Activated T-cell treated with anti-CD3 and anti-CD28 coated beads, Interleukin-2, amount 50 U/mL, for 48 hours (primary cell): ENCODE results near the gene MLXIPL.
"Not testable (repeated sequence)": the region's sequence is repeated elsewhere in the genome, so short reads cannot be mapped to it uniquely, and the experiment has no call there.

ENCODE experiments used
- DNase-seq, 2 experiments: peaks; one replicate each; pipeline ENCODE4 v3.0.0-alpha.2; 2020

MLXIPL gene

DNA sequence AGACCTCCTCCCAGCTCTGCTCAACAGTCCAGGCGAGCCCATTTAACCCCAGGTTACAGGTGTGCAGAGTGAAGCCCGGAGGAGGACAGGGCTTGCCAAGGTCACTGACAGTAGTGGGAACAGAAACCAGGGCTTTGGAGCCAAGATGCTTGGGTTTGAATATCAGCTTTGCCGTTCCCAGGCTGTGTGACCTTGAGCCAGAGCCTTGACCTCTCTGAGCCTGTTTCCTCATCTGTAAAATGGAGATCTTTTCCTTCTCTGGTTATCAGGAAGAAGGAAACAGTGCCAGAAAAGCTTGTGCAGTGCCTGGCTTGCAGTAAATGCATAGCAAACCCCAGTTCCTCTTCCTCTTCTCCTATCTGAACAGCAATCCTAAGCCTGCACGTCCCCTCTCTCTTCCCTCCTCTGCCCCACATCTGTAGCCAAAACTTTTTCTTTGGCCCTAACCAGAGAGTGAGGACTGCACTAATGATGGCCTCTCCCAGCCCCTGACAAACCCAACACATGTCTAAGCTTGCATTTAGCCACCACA, 21.4 kb upstream of the MLXIPL start:
- DNase-seq, result no peak

DNA sequence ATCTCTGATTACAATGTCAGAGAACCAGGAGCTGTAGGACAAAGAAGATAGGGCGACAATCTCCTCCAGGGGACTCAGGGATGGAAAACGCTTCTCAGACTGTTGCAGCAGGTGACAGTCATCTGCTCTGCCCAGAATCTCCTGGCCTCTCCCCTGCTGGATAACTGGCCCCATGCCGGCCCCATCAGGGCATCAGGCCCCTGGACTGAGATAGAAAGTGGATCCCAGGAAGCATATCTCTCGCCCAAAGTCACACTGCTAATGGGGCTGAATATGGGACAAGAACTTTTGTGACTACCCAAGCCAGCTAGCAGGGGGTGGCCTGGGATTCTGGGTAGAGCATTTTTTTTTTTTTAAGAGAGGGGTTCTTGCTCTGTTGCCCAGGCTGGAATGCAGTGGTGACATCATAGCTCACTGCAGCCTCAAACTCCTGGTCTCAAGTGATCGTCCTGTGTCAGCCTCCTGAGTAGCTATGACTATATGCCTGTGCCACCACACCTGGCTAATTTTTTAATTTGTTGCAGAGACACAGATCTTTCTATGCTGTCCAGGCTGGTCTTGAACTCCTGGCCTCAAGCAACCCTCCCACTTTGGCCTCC, 20.5 kb upstream of the MLXIPL start:
- no peak for DNase-seq

DNA sequence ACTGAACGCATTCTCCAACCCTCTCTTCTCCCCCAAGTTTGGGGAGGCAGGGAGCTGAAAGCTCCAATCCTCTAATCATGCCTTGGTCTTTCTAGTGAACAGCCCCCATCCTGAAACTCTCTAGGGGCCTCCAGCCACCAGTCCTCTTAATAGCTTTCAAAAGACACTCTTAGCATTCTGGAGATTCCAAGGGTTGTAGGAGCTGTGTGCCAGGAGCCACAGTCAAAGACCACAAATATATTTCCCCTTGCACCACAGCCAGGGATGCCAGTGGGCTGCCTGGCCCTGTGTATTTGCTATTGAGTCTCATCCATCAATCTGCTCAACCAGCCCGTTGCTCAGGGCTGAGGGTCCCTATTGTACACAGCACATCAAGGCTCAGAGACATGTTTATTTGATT, 18.5 kb upstream of the MLXIPL start:
- DNase-seq, result no peak

DNA sequence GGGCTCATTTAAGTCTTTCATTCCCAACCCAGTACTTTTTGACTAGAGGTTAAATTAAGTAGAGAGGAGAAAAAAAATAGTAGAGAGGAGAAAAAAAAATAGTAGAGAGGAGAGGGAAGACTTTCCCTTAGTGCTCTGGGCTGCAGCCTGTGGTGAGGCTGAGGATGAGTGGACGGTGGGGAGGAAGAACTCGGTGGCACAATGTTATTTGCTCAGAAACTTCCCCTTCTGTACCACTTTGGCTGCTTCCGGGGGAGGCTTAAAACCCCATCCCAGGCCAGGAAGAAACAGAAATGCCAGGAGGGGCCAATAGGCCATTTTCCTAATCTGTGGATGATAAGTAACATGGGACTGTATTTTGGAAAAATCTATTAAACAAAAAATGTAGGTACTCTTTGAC, 14.6 kb upstream of the MLXIPL start:
- no peak for DNase-seq

DNA sequence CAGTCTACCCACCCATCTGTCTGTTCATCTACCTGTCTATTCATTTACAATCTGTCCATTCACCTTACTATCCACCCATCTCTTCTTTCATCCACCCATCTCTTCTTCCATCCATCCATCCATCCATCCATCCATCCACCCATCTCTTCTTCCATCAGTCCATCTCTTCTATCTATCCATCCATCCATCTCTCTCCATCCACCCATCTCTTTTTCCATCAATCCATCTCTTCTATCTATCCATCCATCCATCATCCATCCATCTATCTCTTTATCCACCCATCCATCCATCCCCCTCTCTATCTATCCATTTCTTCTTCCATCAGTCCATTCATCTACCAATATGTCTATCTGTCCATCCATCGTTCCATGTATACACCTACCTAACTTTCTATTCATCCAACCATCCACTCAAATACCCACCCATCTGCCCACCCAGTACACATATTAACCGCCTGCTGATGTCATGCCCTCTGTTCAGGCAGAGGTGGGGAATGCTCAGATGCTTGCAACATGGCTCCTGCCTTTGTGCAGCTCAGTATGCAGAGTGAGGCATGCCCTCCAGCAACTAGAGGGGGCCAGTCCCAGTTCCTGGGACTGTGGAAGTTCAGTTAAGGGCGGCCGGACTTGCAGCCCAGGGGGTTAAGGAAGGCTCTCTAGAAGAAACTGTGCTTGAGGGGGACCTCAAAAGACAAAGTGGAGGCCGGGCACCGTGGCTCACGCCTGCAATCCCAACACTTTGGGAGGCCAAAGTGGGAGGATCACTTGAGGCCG, 11.3 kb upstream of the MLXIPL start:
- no peak for DNase-seq

DNA sequence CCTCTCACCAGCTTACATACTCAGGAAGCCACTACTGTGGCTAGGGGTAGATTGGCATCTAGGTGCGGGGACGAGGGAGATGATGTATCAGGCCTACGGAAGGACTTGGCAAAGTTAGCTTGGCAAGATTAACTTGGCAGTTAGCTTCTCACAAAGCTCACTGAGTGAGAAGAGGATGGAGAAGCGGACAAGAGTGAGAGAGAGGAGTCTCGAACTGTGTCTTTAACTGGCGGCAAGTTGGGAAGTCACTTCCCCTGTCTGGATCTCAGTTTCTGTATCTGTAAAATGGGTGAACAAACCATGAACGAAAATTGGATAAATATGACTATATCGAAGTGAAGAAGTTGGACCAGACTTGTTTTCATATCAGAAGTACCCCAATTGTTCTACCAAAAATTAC, 9.5 kb upstream of the MLXIPL start:
- no peak for DNase-seq

DNA sequence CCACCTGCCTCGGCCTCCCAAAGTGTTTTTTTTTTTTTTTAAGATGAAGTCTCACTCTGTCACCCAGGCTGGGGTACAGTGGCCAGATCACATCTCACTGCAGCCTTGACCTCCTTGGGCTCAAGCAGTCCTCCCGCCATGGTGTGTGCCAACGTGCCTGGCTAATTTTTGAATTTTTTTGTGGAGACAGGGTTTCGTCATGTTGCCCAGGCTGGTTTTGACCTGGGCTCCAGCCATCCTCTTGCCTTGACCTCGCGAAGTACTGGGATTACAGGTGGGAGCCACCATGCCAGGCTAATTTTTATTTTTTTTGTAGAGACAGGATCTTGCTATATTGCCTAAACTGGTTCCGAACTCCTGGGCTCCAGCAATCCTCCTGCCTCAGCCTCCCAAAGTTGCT, 9.0 kb upstream of the MLXIPL start:
- no peak for DNase-seq

DNA sequence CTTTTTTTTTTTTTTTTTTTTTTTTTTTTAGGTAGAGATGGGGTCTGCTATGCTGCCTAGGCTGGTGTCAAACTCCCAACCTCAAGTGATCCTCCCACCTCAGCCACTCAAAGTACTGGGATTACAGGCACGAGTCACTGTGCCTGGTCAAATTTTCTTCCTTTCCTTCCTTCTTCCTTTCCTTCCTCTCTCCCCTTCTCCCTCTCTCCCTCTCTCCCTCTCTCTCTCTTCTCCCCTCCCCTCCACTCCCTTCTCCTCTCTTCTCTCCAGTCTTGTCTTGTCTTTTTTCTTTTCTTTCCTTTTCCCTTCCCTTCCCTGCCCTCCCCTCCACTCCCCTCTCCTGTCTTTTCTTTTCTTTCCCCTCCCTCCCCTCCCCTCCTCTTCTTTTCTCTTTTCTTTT, 7.2 kb upstream of the MLXIPL start:
- DNase-seq, result no peak

DNA sequence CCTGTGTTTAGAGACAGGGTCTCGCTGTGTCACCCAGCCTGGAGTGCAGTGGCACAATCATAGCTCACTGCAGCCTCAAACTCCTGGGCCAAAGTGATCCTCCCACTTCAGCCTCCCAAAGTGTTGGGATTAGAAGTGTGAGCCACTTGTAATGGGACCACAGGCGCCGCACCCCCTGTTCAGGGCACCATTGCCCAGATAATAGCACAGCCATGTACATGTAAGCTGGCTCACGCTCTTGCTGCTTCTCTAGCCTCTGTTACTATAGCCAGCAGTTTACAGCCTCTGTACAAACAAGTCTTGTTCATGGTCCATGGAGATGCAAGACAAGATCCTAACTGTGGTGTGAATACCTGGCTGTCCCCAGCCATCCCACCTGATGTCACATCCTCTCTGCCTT, 4.2 kb upstream of the MLXIPL start:
- no peak for DNase-seq

DNA sequence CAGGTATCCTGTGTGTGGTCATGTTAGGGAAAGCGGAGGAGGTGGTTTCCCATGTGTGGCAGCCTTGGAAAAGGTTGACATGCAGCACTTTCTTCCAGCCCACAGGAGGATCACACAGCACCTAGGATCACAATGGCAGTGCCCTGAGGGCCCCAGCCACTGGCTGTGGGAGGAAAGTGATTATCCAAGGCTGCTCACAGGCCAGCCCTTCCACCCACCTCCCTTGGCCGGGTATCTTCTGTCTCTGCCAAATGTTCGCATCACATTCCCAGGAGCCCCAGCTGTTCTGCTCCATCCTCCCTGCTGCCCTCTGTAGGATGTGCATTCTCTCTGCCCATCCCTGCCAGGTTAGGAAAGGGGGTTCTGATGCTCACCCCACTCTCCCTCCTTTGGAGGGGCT, 2.5 kb upstream of the MLXIPL start:
- no peak for DNase-seq

DNA sequence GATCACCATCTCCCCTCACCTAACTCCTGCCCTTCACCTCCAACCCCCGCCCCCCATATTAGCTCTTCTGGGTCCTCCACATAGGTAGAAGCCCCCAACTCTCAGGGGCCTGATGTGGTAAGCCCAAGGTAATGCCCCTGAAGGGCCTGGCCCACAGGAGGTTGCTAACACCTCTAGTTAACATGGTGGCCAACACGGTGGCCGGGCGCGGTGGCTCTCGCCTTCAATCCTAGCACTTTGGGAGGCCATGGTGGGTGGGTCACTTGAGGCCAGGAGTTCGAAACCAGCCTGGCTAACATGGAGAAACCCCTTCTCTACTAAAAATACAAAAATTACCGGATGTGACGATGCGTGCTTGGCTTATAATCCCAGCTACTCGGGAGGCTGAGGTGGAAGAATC, 954 bp upstream of the MLXIPL start:
- DNase-seq, result no peak

DNA sequence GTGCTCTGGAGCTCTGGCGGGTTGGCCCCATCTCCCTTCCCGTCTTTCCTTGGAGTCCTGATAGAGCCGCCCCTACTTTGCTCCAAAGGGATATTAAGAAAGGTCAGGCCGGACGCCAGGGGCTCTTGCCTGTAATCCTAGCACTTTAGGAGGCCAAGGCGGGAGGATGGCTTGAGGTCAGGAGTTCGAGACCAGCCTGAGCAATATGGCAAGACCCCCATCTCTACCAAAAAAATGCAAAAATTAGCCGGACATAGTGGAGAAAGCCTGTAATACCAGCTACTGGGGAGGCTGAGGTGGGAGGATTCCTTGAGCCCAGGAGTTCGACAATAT, 313 bp upstream of the MLXIPL start:
- DNase-seq, result no peak

DNA sequence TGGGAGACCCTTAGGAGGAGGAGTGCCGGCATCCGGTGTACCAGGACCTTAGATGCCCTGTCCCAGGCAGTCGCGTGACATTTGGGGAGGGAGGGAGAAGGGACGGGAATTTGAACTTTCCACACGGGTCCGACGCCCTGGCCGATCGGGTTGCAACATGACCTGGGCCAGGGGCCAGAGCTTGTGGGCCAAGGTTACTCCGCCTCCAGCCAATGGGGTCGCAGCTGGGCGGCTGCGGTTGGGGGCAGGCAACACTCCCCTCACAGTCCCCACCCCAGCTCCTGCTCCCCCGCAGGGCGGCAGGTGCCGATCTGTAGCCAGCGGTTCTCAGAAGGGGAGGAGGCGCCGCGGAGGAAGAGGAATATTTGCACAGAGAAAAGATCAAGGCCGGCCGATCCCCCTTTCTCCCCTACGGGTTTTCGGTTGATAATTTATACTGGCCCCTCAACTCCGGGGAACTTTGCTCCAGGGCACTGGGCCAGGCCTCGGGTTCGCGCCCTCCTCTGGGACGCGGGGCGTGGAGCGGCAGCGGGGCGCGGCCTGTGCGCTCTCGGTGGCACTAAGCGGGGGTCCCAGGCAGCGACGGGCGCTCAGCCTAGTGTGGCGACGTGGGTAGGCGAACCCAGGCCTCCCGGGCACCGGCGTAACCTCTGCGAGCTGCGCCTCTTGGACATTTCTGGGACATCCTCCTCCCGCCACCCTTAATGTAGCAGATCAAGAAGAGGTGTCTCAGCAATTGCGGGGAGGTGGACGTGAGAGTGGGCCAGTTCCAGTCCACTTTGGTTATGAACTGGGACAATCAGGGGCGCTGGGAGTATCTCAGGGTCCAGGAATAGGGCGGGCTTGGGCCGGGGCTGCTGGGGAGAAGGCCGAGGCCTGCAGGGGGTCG, 1.2 kb downstream of the MLXIPL start:
- DNase-seq, result no peak

DNA sequence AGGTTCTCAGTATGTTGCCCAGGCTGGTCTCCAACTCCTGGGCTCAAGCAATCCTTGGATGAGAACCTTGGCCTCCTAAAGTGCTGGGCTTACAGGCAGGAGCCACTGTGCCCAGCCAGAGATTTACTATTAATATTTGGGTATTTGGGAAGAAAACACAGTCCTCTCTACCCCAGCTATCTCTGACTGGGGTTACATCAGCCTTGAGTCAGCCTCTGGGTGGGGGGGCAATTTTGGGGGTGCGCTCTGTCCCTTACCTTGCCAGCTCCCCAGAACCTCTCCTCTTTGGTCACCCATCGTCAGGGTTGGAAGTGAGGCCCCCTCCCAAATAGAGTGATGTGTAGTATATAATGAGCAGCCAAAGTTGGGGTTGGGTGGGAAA, 1.8 kb downstream of the MLXIPL start:
- DNase-seq, result no peak

DNA sequence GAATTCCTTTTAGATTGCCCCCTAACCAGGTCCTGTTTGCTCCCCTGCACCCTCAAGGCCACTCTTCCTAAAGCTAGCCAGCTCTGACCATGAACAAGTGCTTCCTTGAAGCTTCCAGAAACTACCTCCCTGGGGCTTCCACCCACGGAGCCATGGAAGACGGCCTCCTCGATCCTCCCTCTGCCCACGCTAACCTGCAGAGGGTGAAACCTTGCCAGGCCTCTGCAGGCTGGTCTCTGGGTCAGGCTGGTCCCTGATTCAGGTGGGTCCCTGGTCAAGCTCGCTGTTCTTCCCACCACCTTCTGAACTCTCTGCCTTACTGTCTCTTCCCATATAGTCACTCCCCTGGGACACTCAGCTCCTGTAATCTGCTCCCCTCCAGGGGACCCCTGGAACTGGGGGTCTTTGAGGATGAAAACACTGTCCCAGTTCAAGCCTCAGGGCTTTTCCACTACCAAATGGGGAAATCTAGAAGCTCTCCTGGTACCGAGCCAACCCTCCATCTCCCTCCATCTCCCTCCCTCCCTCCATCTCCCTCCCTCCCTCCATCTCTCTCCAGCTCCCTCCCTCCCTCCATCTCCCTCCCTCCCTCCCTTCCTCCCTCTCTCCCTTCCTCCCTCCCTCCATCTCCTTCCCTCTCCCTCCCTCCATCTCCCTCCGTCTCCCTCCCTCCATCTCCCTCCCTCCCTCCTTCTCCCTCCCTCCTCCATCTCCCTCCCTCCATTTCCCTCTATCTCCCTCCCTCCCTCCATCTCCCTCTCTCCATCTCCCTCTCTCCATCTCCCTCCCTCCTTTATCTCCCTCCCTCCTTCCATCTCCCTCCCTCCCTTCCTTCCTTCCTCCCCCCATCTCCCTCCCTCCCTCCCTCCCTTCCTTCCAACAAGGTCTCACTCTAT, 2.9 kb downstream of the MLXIPL start:
- no peak for DNase-seq

DNA sequence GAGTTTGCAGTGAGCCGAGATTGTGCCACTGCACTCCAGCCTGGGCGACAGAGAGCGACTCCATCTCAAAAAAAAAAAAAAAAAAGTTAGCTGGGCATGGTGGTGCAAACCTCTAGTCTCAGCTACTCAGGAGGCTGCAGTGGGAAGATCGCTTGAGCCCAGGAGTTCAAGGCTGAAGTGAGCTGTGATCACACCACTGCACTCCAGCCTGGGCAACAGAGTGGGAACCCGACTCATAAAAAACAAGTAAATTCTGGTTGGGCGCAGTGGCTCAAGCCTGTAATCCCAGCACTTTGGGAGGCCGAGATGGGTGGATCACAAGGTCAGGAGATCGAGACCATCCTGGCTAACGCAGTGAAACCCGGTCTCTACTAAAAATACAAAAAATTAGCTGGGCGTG, 4.9 kb downstream of the MLXIPL start:
- DNase-seq, result not testable (repeated sequence)

DNA sequence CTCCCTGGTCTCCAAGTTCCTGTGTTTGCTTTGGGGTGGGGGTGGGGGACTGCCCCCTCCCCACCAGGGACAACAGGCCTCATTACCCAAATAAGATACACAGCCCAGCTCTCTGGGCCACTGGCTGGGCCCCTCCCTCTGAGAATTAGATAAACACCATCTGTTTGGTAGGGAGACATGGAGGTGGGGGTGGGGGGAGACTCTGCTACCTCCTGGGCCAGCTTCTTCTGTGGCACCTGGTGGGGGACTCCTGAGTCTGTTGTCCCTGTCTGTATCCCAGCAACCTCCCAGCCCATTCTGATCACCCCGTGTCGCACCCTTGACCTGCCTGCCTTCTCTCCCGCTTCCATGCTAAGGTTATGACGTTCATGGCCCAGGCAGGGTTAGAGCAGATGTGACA, 5.8 kb downstream of the MLXIPL start:
- no peak for DNase-seq

DNA sequence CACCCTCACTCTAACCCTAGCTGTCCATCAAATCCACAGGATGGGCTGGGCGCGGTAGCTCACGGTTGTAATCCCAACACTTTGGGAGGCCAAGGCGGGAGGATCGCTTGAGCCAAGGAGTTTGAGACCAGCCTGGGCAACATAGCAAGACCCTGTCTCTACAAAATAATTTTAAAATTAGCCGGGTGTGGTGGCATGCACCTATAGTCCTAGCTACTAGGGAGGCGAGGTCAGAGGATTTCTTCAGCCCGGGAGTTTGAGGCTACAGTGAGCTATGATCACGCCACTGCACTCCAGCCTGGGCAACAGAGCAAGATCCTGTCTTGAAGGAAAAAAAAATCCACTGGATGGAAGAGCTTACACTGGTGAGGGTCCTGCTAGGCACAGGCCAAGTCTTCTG, 6.8 kb downstream of the MLXIPL start:
- DNase-seq, result not testable (repeated sequence)

DNA sequence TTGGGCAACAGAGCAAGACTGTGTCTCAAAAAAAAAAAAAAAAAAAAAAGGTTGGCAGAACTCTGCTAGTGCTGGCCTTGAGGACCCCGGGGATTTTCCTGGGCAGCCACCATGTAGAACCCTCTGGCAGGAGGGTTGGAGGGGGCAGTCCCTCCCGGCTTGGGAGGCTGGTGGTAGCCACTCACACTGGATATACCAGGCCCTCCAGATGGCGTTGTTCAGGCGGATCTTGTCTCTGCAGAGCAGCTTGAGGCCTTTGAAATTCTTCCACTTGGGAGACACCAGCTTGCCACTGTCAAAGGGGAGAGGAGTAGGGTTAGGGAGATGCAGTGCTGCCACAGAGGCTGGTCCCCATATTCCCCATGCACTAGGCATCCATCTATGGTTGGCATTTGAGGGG, 8.4 kb downstream of the MLXIPL start:
- no peak for DNase-seq

DNA sequence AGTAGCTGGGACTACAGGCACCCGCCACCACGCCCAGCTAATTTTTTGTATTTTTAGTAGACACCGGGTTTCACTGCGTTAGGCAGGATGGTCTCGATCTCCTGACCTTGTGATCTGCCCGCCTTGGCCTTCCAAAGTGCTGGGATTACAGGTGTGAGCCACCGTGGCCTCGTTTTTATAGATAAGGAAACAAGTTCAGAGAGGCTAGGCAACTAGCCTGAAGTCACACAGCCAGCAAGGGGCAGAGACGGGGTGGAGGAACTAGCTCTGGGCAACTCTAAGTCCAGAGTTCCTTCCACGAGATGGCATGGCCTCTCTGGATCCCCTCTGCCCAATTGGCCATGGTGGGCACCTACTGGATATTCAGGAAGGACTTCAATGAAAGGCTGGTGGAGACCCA, 9.4 kb downstream of the MLXIPL start:
- not testable (repeated sequence) for DNase-seq

DNA sequence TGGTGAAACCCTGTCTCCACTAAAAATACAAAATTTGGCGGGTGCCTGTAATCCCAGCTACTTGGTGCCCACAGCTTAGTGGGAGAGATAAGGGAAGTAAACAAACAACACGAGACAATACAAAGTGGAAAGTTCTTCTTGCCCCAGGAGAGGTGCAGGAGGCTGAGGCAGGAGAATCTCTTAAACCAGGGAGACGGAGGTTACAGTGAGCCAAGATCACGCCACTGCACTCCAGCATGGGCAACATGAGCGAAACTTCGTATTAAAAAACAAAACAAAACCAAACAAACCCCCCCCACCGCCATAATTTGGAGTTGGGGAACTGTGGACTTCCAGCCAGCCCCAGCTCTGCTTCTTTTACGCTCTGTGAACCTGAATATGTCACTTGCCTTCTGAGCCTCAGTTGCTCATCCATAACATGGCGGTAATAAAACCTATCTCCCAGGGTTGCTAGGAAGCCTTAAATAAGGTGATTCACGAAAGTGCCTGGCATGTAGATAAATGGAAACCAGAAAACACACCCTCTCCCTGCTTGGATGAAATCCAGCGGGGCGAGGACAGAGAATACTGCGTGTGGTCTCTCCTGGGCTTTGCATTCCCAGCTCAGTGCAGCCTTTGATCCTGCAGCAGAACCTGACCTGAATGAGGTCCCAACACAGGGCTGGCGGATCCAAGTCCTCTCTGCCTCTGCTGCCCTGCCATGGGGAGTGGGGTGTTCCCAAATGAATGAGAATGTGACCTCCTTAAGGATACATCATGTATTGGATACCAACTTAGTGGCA, 10.2 kb downstream of the MLXIPL start:
- DNase-seq, result no peak
